Measurements from ENCODE around the gene DLGAP1. TPM values are rescaled to one million over a fixed set of nuclear protein-coding genes. Genes with fewer than 3 reads are reported as not detected.

The DLGAP1 gene
- total RNA-seq, 1 experiment from 2014 or later, result 23.2 TPM

DNA sequence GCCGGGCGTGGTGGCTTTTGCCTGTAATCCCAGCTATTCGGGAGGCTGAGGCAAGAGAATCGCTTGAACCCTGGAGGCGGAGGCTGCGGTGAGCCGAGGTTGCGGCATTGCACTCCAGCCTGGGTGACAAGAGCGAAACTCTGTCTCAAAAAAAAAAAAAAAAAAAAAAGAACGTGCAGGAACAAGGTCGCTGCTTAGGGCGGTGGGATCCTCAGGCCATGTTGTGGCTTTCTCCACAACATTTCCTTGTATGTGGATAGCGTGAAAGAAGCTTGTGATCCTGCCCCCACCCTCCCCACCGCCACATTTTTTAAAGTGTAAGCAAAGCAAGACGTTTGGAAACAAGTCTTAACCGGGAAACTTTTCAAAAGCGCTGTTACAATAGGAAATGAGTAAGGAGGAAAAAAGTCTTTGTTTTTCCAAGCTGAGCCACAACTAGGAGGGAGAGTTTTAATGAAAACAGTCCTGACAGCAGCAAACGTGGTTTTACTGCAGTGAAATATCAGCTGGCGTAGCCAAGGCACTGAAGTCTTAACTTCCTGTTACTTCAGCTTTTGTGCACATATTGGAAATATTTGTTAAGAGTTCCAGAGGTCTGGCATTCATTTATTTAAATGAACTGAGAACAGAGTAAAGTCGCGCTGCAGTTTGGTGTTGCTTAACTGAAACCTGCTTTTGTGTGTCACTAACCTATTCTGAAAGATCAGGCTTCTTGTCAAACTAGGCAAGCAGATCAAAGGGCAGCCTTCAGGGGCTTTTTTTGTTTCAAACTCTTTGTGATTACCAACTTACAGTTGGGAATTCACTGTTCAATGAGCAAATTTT is 1001.4 kb downstream of the DLGAP1 start:
- no peak for DNase-seq
- peak overlapping the region; percentile 98 to 99 for H3K4me3 Mint-ChIP-seq
- Histone ChIP-seq H3K18ac (ENCODE audit: insufficient read length, low read depth, low read length) (no peak overlapping the region), H3T11ph (ENCODE audit: low read length) (no peak overlapping the region), H3K79me2 (ENCODE audit: insufficient read depth, low read length) (peaks cover 47% of the 10 kb centered on the region; the same call in 1 of the 2 replicates), H3K9ac (ENCODE audit: extremely low read depth, insufficient read length, low read length) (peak overlapping the region; percentile 96), H4K91ac (ENCODE audit: insufficient read length, low read depth, low read length) (no peak overlapping the region), H3K23me2 (ENCODE audit: insufficient read length, low read depth, low read length, poor library complexity, severe bottlenecking) (peaks cover 25% of the 10 kb centered on the region), H2AK5ac (ENCODE audit: insufficient read length, low read length) (no peak overlapping the region), H3K79me1 (ENCODE audit: insufficient read depth, low read depth, low read length, poor library complexity, severe bottlenecking) (peaks cover 4% of the 10 kb centered on the region), H3K14ac (ENCODE audit: insufficient read depth, low read length) (no peak overlapping the region), H3K4me2 (ENCODE audit: insufficient read depth, insufficient read length, low read length) (peak overlapping the region; percentile 97), H3K56ac (ENCODE audit: insufficient read length, low read depth, low read length) (no peak overlapping the region), H4K8ac (replicated peaks; ENCODE audit: insufficient read length, low read depth, low read length) (no peak overlapping the region), H4K5ac (ENCODE audit: insufficient read length, low read depth, low read length) (no peak overlapping the region), H2BK15ac (ENCODE audit: low read depth, low read length) (no peak overlapping the region), H3K4ac (ENCODE audit: low read depth, low read length) (no peak overlapping the region), H3K4me1 (ENCODE audit: insufficient read depth, low read length) (peaks cover 11% of the 10 kb centered on the region; the same call in 1 of the 2 replicates), H2BK120ac (ENCODE audit: low read depth, low read length, poor library complexity, severe bottlenecking) (no peak overlapping the region), H3K27ac (ENCODE audit: insufficient read length, low read depth, low read length) (peak overlapping the region; percentile 62), H3K9me3 (ENCODE audit: control insufficient read depth, low read depth, low read length) (no peaks in the 10 kb centered on the region), H2BK20ac (ENCODE audit: low read depth, low read length, poor library complexity, severe bottlenecking) (no peak overlapping the region), H4K20me1 (ENCODE audit: control insufficient read depth, insufficient read depth, insufficient read length) (no peaks in the 10 kb centered on the region), H2BK12ac (ENCODE audit: insufficient read length, low read depth, low read length) (no peak overlapping the region), H3K23ac (ENCODE audit: insufficient read length, low read depth, low read length) (no peak overlapping the region), H2AFZ (ENCODE audit: low read length) (no peak overlapping the region), H2BK5ac (ENCODE audit: insufficient read length, low read length) (no peak overlapping the region), H3K27me3 (ENCODE audit: insufficient read depth, low read length) (no peaks in the 10 kb centered on the region)
- TF ChIP-seq CTCF (conservative IDR thresholded peaks at IDR 0.05), result no peak
- WGBS (ENCODE audit: extremely low coverage, insufficient read length, low lambda C conversion rate), result no CpG with 5 or more reads among the region's 21 CpGs
- H3K9me3 Mint-ChIP-seq, result peaks cover 4 to 17% of the 10 kb centered on the region in 2 experiments; a peak in 4 of 5 replicates
- H3K27ac Mint-ChIP-seq, result peak overlapping the region; percentile 97 to 99 (median 97)
- H3K4me1 Mint-ChIP-seq, result peaks cover 46 to 48% of the 10 kb centered on the region in 2 experiments
- peaks cover 2% of the 10 kb centered on the region; the same call in 1 of the 2 replicates for H3K27me3 Mint-ChIP-seq (ENCODE audit: low read depth)
- H3K36me3 Mint-ChIP-seq (ENCODE audit: insufficient read depth in 1 of 3, low read depth in 3 of 3), result peaks cover 62 to 68% (median 66%) of the 10 kb centered on the region in 3 experiments
